Activated T-helper 9 cell treated with anti-CD3 and anti-CD28 coated beads, Interleukin-2, amount 50 U/mL, for 16 hours (primary cell): ENCODE data around the gene CDAN1.

Experiments
- DNase-seq: peaks from one replicate; pipeline ENCODE4 v3.0.0-alpha.2; 2020; ENCODE audit warnings: low read depth

The CDAN1 gene

DNA sequence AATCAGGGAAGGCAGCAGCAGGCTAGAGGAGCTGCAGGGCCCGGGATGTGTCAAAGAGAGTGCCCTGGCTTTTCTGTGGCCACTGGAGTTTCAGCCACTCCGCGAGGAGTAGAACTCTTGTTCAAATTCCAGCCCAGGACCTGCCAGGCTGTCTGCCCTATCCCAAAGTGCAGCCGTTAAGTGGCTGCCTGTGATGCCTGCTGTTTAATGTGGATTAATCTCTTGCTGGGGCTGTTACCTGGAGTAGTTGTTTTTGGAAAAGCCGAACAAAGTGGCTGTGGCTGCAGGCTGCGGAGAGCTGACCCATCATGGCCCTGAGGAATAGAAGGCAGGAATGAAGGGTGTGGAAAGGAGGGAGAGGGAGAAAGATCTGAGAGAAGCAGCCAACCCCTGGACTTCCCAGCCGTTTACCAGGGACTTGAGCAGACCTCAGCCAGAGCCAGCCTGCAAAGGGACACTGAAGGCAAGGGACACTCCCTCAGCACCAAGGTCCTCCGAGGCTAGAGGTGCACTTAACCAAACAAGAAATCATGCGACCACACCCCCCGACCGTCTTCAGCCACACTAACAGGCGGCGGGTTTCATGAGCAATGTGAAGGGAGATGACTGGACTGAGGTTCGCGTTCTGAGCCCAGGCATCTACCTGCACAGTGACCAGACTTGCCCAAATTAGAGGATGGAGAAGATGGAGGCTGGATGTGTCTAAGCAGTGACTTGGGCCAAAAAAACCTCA lies 4.7 kb downstream of the CDAN1 start:
- DNase-seq, result no peak

DNA sequence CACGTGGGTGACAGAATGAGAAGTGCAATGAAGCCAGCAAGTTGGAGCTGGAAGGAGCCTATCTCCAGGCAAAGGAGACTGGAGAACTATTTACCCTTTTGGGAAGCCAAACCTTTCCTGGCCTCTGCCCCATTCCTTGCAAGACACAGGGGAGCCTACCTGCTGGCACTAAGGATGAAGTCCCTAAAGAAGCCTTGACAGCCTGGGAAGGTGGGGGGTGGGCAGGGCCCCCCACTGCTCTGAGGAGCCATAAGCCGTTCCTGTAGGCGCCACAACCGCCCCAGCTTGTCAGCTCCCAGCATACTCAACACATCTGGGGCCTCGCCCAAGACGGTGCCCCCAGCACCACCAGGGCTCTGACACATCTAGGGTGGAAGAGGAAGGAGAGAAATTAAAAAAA lies 5.5 kb downstream of the CDAN1 start:
- no peak for DNase-seq

DNA sequence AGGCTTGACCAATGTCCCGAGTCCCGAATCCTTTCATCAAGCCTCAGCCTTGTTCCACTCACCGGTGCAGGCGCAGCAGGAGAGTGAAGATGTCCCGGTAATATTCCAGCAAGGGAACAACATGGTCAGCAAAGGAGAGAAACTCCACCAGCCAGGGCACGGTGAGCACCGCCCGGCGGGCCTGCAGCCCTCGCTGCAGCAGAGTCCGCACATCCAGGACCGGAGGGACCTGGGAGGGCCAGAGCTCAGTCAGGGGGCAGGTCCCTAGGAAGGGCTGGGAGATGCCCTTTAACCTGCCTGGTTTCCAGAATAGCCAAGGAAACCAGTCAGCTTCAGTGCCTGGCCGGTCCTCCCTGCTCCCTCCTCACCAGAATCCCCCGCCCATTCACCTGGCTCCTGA lies 6.4 kb downstream of the CDAN1 start:
- DNase-seq, result no peak

DNA sequence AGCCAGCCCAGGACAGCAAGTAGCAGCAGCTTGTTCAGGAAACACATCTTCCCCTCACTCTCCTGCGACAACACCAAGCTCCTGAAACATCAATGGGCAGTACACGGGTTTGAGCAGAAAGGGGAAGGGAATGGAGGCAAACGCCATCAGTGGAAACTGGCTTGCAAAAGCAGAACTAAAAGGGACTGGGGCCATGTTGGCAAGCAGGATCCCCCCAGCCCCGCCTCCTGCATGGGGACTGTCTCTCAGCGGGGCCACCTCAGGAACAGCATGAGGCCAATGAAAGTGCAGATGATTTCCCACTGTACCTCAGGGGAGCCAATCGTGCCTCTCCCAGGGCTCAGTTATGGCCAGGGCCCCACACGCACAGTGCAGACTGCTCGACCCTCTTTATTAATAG lies 6.8 kb downstream of the CDAN1 start:
- DNase-seq, result no peak

DNA sequence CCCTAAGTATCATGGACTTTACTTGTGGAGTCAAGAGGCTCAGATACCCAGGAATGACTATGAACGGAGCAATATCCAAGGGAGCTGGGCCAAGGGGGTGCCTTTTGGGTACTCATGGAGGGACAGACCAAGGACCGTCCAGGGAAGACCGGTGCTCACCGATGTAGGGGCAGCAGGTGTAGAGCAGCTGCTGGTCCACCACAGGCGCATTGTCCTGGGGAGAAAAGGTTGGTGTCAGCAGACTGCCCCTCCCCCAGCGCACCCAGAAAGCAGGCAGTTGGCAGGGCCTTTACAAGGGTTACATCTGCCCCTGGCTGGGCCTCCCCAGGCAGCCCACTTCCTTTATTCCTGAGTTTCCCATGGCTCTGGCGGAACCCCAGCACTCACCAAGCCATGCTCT lies 7.5 kb downstream of the CDAN1 start:
- DNase-seq, result no peak

DNA sequence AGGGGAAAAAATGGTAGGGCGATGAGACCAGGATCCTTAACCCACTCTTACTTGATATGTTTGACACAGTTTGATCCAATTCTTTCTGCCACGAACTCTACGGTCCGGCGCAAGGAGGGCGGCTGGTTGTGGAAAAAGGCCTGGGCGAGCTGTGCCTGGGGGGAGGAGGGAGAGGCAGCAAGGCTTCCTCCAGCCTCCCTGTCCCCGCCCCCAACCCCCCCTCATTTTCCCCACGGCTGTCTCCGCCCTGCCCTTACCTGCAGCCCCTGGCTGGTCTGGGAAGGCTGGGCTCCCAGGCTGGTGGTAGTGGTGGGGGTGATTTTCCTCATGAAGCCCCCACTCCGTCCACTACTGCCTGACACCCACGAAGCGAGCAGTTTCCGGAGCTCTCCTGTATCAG lies 8.0 kb downstream of the CDAN1 start:
- DNase-seq, result no peak

DNA sequence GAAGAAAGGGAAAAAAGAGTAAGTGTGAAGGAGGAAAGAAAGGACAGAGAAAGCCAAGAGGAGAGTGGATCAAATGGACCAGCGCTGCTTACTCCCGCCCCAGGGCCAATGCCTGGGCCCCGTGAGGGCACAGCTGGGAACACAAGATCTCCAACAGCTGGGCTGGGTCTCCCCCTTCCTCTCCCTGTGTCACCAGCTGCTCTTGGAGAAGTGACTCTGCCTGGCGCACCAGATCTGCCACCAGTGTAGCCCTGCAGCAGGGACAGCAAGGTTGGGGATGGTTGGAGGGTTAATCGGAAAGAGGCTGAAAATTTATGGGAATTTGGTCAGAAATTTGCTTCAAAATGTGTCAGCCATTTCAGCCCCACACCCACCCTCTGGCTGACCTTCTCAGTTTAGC lies 8.4 kb downstream of the CDAN1 start:
- DNase-seq, result no peak

DNA sequence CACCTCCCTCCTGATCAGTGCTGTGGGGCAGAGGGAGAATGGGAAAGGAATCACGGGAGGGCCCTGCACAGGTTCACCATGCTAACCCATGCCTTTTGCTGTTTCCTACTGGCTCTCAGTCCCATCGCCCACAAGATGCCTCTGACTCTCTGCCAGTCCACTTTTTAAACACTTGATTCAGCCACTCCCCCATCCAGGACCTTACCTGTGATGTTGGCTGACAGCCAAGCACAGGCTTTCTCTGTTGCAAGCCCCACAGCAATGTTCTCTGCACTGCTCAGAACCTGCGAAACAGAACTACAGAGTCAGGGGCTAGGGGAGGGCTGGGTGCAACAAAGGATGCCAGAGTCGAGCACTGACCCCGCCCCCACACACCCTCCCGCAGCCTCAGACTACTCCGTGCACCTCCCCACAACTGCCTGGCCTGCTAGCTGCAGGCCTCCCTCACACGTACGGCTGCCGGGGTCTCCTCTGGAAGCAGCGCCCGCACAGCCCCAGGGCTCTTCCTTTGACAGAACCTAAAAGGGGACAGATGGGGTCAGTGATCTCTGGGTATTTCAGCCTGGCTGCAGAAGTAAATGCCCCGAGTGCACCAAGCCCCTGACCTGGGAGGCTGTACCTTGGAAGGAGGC lies 9.1 kb downstream of the CDAN1 start:
- no peak for DNase-seq

DNA sequence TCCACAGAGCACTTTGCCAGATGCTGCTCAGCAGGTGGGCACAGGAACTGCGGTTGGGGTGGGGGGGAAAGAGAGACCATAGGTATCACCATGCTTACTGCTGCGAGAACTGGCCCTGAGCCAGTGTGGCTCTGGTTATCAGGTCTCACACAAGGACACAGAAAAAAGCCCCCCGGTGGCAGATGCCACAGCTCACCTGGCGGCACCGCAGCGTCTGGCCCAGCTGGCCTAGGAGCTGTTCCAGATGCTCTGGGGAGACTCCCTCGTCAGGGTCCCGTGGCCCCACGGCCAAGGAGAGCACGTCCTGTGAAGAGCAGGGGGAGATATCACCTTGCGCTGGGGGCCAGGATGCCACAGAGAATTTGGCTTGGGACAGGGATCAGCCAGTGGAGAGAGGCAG lies 10.8 kb downstream of the CDAN1 start:
- DNase-seq, result no peak

DNA sequence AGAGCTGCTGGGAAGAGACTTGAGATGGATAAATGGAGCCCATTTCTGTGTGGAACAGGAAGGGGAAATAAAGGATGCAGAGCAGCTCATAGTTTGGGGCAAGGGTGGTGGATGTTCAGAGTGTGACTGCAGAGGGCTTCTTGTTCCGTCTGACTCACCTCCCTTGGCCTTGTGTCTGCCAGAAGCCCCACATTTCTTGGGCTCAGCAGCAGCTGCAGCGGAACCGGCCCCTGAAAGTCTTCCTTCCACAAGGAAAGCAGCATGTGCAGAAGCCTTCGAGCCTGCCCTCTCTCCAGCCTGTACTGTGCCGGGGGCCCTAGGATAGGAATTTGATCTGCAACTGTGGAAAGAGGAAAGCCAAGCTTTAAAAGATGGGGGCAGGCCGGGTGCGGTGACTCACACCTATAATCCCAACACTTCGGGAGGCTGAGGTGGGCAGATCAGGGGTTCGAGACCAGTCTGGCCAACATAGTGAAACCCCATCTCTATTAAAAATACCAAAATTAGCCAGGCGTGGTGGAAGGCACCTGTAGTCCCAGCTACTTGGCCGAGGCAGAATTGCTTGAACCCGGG lies 11.5 kb downstream of the CDAN1 start:
- no peak for DNase-seq

DNA sequence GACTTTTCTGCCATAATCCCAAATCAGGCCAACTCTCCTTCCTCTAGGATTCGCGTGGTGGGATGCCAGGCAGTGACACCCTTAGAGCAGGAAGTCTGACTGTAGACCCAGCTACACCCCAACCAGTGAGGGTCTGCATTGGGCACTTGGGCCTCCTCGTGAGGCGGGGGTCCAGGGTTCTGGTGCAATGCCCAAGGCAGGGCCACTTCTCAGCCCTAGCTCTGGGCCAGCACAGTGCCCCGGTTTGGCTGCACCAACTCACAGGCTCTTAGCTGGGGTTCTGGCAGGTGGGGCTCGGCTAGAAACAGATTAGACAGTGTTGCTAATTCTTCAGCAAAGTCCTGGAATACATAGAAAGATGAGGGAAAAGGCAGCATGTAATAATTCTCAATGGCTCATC lies 12.7 kb downstream of the CDAN1 start:
- DNase-seq, result no peak

DNA sequence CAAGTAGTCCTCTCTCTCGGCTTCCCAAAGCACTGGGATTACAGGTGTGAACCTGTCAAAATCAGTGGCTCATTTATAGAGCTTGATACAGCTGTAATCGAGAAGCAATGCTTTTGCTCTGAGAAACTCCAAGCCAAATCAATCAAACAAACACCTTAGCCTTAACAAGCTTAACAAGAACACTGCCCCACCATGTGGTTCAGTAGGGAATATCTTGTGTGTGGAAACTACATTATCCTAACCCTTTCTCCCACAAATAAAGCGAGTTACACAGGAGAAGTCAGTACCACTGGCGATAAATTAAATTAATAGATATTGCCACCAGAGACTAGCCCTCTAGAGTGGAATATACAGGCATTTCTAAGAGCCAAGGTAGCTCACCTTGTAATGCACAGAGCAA lies 13.9 kb downstream of the CDAN1 start:
- no peak for DNase-seq

DNA sequence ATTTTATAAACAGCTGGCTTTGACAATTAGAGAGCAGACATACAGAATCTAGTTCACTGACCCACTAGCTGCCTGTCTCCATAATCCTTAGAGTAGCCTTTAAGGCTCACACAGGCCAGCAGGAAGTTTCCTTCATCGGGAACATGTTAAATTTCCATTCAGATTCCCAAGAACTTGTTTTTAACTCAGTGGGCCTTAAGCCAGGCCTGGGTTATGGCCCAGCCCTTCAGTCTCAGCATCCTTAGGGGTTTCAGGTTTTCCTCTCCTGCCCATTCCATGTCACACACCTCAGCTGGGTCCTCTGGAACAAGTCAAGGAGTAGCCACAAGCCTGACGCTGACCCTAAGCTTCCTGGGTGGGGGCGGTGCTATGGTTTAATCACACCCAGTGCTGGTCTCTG lies 15.0 kb downstream of the CDAN1 start:
- no peak for DNase-seq

DNA sequence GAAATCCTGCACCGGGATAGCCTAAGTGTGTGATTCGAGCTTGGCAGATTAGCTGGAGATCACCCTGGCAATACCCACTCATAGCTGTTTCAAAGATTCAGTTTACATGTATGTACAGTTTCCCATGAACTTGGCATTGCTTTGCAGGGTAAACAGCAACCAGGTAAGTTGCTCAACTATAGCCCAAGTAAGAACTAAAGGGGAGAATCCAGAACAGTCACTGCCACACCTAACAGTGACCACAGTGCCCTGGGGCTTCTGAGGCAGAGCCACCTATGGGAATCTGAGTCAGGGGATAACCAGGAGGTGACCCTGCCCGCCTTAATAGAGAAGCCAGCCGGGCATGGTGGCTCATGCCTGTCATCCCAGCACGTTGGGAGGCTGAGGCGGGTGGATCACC lies 15.9 kb downstream of the CDAN1 start:
- DNase-seq, result no peak

DNA sequence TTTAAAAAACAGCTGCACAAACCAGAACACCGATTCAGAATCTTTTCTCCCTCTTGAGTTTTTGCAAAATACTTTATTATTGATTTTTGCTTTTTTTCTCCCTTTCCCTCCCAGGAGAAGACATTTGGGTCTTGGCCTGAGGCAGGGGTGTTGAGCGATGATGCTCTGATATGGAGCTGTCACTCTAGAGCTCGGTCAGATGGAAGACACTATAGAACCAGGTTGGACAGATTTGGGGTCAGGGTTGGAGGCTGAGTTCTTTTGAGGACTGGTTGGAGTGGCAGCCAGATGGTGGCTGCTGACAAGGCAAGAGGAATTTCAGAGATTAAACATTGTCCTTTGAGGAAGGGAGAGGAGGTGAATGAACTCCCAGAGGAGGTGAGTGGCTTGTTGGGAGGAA lies 16.9 kb downstream of the CDAN1 start:
- DNase-seq, result no peak

DNA sequence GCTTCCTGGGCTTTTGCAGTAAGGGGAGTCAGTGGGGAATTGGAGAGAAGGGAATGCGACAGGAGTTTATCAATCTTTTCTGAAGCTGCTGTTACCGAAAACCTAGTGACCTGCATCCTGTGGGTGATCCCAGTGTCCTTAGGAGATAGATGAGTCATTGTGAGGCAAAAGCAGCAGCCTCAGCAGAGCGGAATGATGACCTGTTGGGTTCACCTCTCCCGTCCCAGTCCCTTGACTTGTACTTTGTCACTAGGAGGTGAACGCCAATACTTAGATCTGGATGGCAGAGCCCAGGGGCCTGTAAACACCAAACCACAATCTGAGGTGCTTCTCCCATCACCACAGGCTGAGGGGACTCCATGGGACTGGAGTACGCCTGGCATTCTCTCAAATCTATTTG lies 17.9 kb downstream of the CDAN1 start:
- DNase-seq, result no peak

DNA sequence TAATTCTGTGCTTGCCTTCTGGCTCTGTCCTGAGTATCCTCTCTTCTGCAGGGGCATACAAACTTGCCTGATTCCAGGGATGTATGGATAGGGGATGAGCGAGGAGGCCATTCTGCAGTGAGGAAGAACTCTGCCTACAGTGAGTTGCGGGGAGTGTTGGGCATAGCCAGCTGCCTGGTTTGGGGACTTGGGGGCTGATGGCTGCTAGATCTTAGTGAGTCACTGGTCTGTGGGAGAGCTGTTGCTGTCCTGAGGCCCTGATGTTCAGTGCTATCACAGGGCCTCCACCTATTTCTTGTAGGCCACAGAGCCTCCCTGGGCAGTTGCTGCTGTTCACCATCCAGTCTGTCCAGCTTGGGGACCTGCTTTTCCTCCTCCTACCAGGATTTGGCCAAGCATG lies 20.3 kb downstream of the CDAN1 start:
- no peak for DNase-seq

DNA sequence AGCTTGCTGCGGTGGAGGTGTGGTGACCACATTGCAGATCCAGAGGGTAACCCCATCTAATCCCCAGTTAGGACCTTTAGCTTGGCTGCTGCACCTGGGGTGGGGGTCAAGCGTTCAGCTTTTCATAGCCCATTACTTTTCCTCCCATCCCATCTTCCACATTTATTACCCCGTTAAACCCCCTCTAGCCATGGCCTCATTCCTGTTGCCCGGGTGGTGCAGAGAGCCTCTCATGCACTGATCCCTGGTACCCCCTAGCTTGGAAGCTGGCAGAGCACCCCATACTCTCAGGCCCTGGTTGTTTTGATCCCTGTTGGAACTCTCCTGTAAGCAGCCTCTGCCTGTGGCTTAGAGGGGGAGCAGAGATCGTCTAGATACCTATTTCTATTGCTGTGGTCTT lies 20.8 kb downstream of the CDAN1 start:
- DNase-seq, result no peak

DNA sequence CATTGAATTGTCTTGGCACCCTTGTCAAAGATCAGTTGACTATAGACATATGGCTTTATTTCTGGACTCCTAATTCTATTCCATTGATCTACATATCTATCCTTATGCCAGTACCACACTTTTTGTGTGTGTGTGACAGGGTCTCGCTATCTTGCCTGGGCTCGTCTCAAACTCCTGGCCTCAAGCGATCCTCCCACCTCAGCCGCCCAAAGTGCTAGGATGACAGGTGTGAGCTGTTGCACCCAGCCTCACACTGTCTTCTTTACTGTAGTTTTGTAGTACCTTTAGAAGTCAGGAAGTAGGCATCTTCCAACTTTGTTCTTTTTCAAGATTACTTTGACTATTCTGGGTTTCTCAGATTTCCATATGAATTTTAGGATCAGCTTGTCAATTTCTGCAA lies 24.3 kb downstream of the CDAN1 start:
- no peak for DNase-seq

DNA sequence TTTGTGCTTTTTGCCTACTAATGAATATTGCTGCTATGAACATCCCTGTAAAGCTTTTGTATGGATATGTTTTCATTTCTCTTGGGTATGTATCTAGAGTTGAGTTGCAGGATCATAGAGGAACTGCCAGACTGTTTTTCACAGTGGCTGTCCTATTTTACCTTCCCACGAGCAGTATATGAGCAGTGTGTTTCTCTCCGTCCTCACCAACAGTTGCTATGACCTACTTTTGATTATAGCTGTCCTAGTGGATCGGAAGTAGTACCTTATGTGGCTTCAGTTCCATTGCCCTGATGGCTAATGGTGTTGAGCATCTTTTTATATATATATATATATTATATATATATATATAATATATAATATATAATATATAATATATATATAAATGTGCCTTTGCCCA lies 25.2 kb downstream of the CDAN1 start:
- DNase-seq, result no peak

DNA sequence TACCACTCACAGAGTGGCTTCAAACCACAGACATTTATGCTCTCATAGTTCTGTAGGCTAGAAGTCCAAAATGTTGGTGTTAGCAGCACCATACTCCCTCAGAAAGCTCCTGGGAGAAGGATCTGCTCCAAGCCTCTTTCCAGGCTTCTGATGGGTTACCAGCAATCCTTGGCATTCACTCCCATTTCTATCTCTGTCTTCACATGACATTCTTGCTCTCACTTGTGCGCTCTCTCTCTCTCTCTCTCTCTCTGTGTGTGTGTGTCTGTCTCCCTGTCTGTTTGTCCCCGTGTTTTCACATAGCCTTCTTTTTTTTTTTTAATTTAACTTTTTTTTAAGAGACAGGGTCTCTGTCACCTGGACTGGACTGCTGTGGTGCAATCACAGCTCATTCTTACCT lies 26.3 kb downstream of the CDAN1 start:
- DNase-seq, result no peak

DNA sequence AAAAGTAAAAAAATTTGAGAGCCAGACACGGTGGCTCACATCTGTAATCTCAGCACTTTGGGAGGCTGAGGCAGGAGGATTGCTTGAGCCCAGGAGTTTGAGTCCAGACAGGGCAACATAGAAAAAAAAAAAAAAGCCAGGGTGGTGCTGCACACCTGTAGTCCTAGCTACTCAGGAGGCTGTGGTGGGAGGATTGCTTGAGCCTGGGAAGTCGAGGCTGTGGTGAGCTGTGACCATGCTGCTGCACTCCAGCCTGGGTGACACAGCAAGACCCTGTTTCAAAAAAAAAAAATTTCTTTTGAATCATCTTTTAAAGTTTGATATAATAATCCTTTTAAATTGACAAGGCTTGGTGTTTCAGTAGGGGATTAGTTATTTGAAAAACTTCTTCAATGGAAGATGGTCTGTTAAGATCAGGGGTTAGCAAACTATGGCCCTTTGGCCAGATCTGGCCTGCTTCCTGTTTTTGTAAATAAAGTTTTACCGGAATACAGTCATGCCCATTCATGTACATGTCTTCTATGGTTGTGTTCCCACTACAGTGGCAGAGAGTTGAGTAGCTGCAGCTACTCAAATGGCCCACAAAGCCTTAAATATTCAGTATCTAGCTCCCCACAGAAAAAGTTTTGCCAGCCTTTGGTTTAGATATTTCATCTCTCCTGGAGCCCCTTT lies 28.9 kb downstream of the CDAN1 start:
- no peak for DNase-seq

DNA sequence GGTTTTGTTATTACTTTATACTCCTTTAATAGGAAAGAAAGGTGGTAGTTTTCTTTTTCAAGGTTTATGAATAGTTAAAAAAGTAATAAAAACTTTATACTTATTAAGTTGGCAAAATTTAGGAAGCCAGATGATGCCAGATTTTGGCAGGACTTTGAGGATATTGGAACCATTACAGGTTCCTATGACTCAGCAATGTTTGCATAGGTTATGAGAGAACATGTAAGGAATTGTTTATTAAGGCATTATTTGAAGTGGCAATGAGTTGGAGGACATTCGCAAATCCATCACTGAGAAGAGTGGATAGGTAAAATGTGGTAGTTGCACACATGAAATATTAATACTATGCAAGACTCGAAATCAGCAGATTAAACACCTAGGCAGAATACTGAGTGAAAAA lies 29.9 kb downstream of the CDAN1 start:
- no peak for DNase-seq
